Measurements from ENCODE around the gene SLC22A23. TPM values are rescaled to one million over a fixed set of nuclear protein-coding genes. Genes with fewer than 3 reads are reported as not detected.

SLC22A23 gene
- total and polyA plus RNA-seq, 7 donors: 8.1 to 18.7 (median 12.0) TPM

DNA sequence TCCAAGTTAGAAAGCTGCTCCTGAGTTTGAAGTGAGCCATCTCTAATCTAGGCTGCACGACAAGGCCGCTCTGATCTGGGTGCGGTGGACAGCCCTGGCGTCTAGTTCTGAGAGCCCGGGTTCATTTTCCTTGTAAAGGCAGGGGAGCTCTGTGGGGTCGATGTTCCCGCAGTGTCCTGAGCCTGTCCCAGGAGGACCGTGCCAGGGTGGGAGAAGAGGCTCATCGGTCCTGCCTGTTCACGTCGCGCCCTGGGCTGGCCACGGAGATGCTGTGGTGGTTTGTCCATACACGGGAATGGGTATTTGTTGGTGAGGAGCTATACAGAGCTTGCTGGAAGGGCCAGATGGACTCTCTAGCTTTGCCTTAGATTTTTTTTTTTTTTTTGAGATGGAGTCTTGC, 171.1 kb downstream of the SLC22A23 start:
- intact Hi-C loops (cut with DNase I): no loop called here
- DNase-seq: peak; percentile 48
- Histone ChIP-seq H3K4me3 (no peak overlapping the region), H3K36me3 (peaks cover 0 to 13% (median 0%) of the 10 kb centered on the region in 4 donors), H3K27me3 (no peaks in the 10 kb centered on the region), H3K4me1 (peaks cover 0 to 57% (median 42%) of the 10 kb centered on the region in 4 donors), H3K9me3 (no peaks in the 10 kb centered on the region), H3K27ac (no peak overlapping the region)
- 92 to 93% methylated on average over 14 of the region's 14 CpGs for WGBS, 2 donors
- TF ChIP-seq, protein P1, sequence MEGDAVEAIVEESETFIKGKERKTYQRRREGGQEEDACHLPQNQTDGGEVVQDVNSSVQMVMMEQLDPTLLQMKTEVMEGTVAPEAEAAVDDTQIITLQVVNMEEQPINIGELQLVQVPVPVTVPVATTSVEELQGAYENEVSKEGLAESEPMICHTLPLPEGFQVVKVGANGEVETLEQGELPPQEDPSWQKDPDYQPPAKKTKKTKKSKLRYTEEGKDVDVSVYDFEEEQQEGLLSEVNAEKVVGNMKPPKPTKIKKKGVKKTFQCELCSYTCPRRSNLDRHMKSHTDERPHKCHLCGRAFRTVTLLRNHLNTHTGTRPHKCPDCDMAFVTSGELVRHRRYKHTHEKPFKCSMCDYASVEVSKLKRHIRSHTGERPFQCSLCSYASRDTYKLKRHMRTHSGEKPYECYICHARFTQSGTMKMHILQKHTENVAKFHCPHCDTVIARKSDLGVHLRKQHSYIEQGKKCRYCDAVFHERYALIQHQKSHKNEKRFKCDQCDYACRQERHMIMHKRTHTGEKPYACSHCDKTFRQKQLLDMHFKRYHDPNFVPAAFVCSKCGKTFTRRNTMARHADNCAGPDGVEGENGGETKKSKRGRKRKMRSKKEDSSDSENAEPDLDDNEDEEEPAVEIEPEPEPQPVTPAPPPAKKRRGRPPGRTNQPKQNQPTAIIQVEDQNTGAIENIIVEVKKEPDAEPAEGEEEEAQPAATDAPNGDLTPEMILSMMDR (IDR thresholded peaks at IDR 0.05): no peak
- TF ChIP-seq POLR2AphosphoS5 (IDR thresholded peaks at IDR 0.05) (no peak), POLR2A (IDR thresholded peaks at IDR 0.05) (no peak), EP300 (IDR thresholded peaks at IDR 0.05) (no peak)

DNA sequence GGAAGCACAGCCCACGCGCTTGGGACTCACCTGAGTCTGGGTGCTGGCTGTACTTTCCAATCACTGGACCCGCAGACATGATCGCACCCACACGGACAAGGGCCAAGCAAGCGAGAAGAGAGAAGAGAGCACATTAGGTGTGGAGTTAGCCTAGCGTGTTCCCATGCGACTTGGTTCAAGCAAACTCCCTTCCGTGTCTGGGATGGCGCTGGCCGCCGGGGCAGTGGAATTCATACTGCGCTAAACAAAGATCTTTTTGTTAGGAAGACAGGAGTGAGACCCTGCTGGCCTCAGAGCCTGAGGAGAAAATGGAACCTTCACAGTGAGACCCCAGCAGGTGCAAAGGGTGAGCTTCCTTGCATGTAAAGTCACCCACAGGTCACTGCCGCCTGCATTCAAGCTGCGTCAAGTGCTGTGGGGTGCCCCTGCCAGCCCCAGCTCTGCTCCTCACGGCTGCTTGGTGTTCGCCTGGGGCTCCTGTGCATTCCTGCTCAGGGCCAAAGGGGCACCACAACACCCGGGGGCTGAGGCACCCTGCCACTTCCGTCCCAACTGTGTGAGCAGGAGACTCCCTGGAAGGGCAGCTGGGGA, 171.7 kb downstream of the SLC22A23 start:
- Histone ChIP-seq H3K36me3 (peaks cover 0 to 9% (median 0%) of the 10 kb centered on the region in 4 donors), H3K27me3 (no peaks in the 10 kb centered on the region), H3K4me1 (peaks cover 0 to 57% (median 42%) of the 10 kb centered on the region in 4 donors), H3K27ac (peak overlapping the region in 2 of 4 donors; percentile 1 to 38), H3K9me3 (no peaks in the 10 kb centered on the region), H3K4me3 (no peak overlapping the region)
- intact Hi-C loops (cut with DNase I): no loop called here
- peak; percentile 55 for DNase-seq
- TF ChIP-seq, protein P1 (IDR thresholded peaks at IDR 0.05): no peak
- no peak for TF ChIP-seq EP300 (IDR thresholded peaks at IDR 0.05)
- WGBS, 2 donors: 91 to 95% methylated on average over 19 of the region's 19 CpGs

DNA sequence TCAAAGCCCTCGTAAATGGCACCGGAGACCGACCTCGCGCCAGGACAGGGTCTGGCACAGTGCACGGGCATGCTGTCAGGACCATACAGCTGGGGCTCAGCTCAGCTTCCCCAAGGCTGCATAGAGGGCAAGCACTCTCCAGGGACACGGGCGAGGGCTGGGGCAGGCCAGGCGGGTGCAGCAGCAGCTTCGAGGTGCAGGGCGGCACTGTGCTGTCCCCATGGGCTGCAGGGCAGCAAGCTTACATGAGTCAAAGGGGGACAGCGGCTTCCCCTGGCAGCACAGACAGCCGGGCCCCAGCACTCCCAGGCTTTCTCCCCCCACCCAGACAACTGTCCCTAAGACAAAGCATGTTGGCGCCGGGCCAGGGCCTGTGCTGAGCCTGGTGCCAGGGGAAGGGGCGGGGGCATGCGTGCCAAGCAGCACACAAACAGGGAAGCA, 172.4 kb downstream of the SLC22A23 start:
- 76 to 86% methylated on average over 17 of the region's 17 CpGs for WGBS, 2 donors
- Histone ChIP-seq H3K27ac (peak overlapping the region in 2 of 4 donors; percentile 1 to 38), H3K4me1 (peaks cover 0 to 63% (median 44%) of the 10 kb centered on the region in 4 donors), H3K36me3 (peaks cover 0 to 9% (median 0%) of the 10 kb centered on the region in 4 donors), H3K27me3 (no peaks in the 10 kb centered on the region), H3K9me3 (no peaks in the 10 kb centered on the region), H3K4me3 (no peak overlapping the region)
- DNase-seq: peak; percentile 73
- intact Hi-C loops (cut with DNase I): loop anchor here (5.0 kb wide), 3 partner anchors 43 to 703 kb away; no protein-coding TSS in a partner anchor
- TF ChIP-seq EP300 (IDR thresholded peaks at IDR 0.05) (no peak), POLR2AphosphoS5 (IDR thresholded peaks at IDR 0.05) (peak in 1 of 4 donors; percentile 27)

DNA sequence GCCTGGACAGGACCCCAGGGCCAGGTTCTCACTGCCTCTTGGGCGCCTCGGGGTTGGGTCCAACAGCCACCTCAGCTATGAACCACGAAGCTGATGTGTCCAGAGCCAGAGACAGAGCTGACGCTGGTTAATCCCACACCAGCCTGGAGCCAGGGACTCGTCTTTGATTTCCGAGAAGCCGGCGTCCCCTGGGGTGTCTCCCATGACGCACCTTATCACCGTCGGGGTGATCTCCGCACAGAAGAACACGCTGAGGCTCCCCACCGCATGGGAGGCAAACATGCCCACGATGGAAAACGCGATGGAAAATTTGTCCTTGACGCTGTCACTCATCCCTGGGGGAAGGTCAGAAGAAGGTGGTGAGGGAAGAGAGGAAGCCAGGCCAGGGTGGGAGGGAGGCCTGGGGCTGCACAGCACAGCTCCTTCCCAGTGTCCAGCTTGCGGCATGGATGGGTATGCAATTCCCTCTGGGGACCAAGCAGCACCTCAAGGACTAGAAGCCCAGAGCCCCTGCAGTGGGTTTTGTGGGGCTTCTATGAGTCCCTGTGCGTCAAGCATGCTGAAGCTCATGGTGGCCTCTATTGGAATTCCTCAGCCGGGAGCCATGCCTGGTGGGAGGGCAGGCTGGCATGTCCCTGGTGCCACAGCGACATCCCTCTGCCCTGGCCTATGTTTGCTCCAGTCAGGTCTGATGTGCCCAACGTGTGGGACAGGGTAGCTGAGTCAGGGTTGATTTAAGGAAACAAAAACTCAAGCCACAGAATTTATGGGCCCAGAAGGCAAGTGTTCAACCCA, 173.0 kb downstream of the SLC22A23 start:
- peaks cover 0 to 63% (median 44%) of the 10 kb centered on the region in 4 donors for H3K4me1 ChIP-seq
- intact Hi-C loops (cut with DNase I): loop anchor here (2.0 to 5.0 kb wide), 4 partner anchors 43 to 703 kb away; partner anchors contain the start of gene SLC22A23
- peaks cover 0 to 9% (median 0%) of the 10 kb centered on the region in 4 donors for H3K36me3 ChIP-seq
- H3K27ac ChIP-seq: peak overlapping the region in 2 of 4 donors; percentile 71 to 75
- no peaks in the 10 kb centered on the region for H3K27me3 ChIP-seq
- H3K9me3 ChIP-seq: no peaks in the 10 kb centered on the region
- TF ChIP-seq, protein P1 (IDR thresholded peaks at IDR 0.05): no peak
- no peak for TF ChIP-seq EP300 (IDR thresholded peaks at IDR 0.05)
- no peak for TF ChIP-seq POLR2AphosphoS5 (IDR thresholded peaks at IDR 0.05)
- TF ChIP-seq POLR2A (IDR thresholded peaks at IDR 0.05): no peak
- WGBS, 2 donors: 92 to 95% methylated on average over 23 of the region's 23 CpGs
- no peak overlapping the region for H3K4me3 ChIP-seq
- peak; percentile 59 for DNase-seq

DNA sequence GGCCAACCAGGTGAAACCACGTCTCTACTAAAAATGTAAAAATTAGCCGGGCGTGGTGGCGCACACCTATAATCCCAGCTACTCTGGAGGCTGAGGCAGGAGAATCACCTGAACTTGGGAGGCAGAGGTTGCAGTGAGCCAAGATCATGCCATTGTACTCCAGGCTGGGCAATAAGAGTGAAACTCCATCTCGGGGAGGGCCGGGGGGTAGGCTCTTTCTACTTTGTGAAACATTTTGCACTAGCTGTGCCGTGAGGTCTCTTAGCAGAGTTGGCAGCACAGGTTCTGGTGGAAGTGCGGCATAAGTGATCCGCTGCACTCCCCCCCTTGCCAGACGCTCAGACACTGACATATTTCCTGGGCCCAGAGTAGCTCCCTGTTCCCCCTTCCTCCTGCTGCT, 173.6 kb downstream of the SLC22A23 start:
- H3K27ac ChIP-seq: peak overlapping the region in 2 of 4 donors; percentile 71 to 75

More for the DNA sequence above, 173.6 kb downstream of the SLC22A23 start:
- intact Hi-C loops (cut with DNase I): loop anchor here (2.0 to 5.0 kb wide), 4 partner anchors 44 to 704 kb away; partner anchors contain the start of gene SLC22A23
- H3K36me3 ChIP-seq: peaks cover 0 to 9% (median 0%) of the 10 kb centered on the region in 4 donors
- peaks cover 0 to 63% (median 44%) of the 10 kb centered on the region in 4 donors for H3K4me1 ChIP-seq
- 92 to 94% methylated on average over 10 of the region's 10 CpGs for WGBS, 2 donors
- H3K27me3 ChIP-seq: no peaks in the 10 kb centered on the region
- DNase-seq: peak; percentile 46
- H3K4me3 ChIP-seq: no peak overlapping the region
- TF ChIP-seq, protein P1 (IDR thresholded peaks at IDR 0.05): no peak
- TF ChIP-seq POLR2AphosphoS5 (IDR thresholded peaks at IDR 0.05) (no peak), POLR2A (IDR thresholded peaks at IDR 0.05) (no peak), EP300 (IDR thresholded peaks at IDR 0.05) (no peak)
- no peaks in the 10 kb centered on the region for H3K9me3 ChIP-seq

All from sigmoid colon (tissue), 7 donors.